Erythroblast (primary cell): ENCODE measurements around the gene PHF20.
"Not testable (repeated sequence)": the region's sequence is repeated elsewhere in the genome, so short reads cannot be mapped to it uniquely, and the experiment has no call there.

Experiments
- DNase-seq, 2 experiments: peaks; one replicate each; lab custom pipeline; 2025; lab: John Stamatoyannopoulos, UW
- GATA1 ChIP-seq: IDR thresholded peaks from 2 replicates; pipeline ENCODE4 v1.6.1; 2011; ENCODE audit warnings: low read depth, mild to moderate bottlenecking, control low read depth, low read length, moderate library complexity
- POLR2A ChIP-seq: IDR thresholded peaks from 2 replicates; pipeline ENCODE4 v1.6.1; 2011; ENCODE audit warnings: mild to moderate bottlenecking, low read length

PHF20 gene

DNA sequence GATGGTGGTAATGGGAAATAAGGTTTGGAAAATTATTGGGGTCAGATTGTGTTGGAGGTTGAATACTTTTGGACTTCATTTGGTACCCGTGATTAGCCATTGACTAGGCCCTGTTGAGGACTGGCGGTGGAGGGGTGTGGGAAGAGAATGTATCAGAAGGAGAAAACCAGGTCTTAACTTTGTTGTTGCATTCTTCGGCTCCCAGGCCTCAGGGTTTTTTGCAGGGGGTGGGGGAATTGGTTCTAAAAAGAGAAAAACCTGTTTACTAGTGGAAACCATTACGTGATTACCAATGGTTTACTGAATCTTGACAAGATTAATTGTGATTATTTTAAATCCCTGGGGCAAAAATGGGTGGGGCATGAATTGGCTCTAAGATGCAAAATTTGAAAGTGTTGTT lies 85.1 kb downstream of the PHF20 start:
- TF ChIP-seq POLR2A, result no peak
- TF ChIP-seq GATA1, result no peak
- DNase-seq, result no peak

DNA sequence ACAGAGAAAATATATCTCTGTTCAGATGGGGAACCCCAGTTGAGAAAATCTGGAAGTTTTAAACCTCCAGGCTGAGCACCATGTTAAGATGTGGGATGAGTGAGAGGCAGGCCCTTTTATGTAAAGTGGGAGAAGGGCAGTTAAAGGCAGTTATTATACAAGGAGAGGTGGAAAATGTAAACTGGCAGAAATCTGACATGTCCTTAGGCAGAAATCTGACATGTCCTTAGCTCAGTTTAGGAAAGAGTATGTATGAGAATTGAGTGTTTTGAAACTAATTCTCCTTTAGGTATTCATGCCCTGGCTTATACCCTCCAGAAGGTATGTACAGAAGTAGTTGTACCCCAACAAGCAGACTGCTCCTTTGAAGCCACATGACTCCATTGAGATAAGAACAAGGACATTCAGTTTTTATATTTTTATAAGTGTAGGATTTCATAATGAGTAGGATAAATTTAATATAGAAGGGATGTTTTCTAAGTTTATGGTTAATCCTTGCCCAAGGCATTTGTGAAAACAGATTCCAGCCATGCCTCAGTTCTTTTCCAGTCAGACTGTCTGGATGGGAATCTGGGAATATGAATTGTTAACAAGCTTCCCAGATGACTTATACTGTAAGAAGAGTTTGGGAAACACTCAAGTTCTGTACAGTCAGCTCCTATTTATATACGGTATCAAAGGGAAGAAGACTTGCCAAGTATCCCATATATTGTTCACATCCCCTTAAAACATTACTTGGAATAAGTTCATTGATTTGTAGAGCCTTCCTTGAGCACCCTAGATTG lies 94.8 kb downstream of the PHF20 start:
- no peak for DNase-seq
- TF ChIP-seq POLR2A (no peak), GATA1 (no peak)

DNA sequence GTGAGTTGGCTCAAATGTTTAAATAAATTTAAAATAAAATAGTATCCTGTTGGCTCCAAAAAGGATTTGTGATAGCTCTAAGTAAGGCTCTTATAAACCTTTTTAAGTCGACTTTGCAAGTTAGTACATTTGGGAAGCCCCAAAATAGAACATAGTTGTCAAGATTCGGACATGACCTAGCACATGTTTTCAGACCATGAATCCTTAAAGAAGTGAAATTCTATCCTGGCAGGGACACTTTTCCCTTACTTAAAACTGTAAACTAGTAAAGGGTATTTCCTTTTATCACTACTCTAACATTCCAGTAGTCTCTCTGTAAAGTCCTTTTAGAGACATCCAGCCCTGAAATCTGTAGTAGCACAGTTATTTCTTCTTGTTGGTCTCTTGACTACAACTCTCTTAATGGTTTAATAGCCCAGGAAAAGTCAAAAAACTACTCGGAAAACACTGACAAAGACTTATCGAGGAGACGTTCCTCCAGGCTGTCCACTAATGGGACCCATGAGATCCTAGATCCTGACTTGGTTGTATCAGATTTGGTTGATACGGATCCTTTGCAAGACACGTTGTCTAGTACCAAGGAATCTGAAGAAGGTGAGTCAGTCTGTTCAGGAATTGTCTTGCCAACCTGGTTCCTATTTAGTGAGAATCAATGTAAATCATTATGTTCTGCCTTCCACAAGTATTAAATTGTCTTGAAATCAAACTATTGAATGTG lies 98.9 kb downstream of the PHF20 start:
- TF ChIP-seq POLR2A (no peak), GATA1 (no peak)
- no peak for DNase-seq

DNA sequence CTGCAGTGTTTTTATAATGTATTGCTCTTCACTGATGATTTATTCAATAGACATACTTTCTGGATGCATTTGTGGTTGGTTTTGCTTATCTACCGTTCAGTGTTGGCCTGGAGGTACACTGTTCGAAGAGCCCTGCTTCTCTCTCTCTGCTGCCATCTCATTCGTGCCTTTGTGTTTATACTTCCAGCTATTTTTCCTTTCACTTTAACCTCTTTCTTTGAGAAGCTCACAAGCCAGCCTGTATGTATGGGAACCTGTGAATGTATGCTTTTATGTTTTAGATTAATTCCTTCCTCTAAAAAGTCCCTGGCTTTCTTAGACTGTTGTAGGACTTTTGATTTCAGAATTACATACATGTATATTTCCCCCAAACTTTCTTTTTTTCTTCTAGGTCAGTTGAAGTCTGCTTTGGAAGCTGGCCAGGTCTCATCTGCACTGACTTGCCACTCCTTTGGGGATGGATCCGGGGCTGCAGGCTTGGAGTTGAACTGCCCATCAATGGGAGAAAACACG lies 99.5 kb downstream of the PHF20 start:
- no peak for TF ChIP-seq GATA1
- TF ChIP-seq POLR2A, result no peak
- peak; percentile 19 for DNase-seq

DNA sequence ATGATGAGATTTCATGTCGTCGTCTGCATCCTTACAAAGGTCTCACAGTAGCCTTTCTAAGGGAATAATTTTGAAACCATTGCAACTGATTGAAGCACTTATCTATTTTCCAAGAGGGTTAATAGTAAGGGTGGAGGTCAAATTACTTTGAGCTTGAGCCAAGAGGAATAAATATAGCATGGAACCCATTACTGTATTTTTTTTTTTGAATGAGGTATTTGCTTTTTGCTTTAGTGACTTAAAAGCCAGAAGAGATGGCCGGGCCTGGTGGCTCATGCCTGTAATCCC lies 104.2 kb downstream of the PHF20 start:
- DNase-seq, result no peak
- no peak for TF ChIP-seq GATA1
- TF ChIP-seq POLR2A, result no peak

DNA sequence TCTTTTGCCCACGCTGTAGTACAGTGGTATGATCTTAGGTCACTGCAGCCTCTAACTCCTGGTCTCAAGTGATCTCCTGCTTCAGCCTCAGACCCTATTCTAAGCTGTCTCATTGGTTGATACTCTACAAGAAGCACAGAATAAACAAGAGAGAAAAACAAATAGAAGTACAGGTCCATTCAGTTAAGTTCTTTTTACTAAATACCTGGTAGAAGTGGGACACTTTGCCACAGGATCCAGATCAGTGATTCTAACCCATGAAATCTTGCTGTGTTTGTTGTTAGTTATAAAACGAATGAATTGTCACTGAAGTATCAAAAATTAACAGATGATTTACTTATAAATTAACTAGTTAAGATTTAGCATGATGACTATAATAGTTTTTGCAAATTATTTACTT lies 105.8 kb downstream of the PHF20 start:
- no peak for DNase-seq
- no peak for TF ChIP-seq POLR2A
- no peak for TF ChIP-seq GATA1

DNA sequence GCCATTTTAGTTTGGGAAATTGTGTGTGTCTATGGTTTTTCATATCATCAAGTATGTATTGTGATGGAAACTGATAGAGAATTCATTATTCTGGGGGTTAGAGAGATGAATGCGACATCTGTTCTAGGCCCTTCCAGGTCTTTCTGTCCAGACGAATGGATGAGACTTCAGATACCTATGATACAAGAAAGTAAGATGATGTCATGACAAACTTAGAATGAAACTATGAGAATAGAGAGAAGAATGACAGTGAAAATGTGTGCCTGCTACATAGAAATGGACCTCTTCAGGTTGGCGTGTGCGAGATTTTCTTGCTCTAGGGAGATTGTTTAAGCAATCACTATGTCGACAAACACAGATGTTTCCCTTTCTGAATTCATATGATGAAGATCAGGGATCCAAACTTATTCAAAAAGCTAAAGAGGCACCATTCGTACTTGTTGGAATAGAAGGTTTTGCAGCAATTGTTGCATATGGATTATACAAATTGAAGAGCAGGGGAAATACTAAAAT lies 106.4 kb downstream of the PHF20 start:
- TF ChIP-seq POLR2A (no peak), GATA1 (no peak)
- no peak for DNase-seq

DNA sequence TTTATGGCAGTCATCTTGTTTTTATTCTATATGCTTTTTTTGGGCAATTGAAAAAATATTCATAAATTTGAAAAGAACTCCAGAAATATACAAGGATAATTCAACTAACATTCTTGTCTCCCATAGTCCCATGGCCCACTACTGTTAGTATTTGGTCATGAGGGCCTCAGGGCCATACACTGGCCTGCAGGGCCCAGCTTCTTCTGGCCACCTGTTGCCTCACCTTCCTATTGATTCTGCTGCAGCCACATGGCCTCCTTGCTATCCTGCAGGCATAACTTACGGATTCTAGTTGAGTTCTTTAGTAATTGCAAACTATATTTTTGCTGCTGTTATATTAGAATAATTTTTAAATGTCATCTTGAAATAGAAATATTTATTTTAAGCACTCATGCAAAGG lies 109.9 kb downstream of the PHF20 start:
- no peak for DNase-seq
- no peak for TF ChIP-seq POLR2A

DNA sequence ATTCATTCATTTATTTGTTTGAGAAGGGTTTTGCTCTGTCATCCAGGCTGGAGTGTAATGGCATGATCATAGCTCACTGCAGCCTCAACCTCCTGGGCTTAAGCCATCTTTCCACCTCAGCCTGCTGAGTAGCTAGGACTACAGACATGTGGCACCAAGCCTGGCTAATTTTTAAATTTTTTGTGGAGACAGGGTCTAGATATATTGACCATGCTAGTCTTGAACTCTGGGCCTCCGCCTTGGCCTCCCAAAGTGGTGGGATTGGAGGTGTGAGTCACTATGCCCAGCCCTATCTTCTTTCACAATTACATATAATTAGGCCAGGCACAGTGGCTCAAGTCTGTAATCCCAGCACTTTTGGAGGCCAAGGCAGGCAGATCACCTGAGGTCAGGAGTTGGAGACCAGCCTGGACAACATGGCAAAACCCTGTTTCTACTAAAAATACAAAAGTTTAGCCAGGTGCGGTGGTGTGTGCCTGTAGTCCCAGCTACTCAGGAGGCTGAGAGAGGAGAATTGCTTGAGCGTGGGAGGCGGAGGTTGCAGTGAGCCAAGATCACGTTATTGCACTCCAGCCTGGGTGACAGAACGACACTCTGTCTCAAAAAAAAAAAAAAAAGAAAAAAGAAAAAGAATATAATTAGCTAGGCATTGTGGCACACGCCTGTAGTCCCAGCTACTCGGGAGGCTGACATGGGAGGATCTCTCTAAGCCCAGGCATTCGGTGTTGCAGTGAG lies 110.8 kb downstream of the PHF20 start:
- DNase-seq, result not testable (repeated sequence)

DNA sequence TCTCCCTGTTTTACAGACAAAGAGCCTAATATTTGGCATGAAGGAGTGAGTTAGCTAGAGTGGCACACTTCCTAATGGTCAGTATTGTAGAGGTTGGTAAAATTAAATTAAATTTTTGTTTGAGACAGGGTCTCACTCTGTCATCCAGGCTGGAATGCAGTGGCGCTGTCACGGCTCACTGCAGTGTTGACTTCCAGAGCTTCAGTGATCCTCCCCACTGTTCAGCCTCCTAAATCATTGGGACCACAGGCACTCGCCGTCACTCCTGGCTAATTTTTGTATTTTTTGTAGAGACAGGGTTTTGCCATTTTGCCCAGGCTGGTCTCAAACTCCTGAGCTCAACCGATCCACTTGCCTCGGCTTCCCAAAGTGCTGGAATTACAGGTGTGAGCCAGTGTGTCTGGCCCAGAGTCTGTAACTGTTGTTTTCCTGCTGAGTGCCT lies 111.5 kb downstream of the PHF20 start:
- no peak for TF ChIP-seq GATA1
- TF ChIP-seq POLR2A, result no peak
- DNase-seq, result no peak

DNA sequence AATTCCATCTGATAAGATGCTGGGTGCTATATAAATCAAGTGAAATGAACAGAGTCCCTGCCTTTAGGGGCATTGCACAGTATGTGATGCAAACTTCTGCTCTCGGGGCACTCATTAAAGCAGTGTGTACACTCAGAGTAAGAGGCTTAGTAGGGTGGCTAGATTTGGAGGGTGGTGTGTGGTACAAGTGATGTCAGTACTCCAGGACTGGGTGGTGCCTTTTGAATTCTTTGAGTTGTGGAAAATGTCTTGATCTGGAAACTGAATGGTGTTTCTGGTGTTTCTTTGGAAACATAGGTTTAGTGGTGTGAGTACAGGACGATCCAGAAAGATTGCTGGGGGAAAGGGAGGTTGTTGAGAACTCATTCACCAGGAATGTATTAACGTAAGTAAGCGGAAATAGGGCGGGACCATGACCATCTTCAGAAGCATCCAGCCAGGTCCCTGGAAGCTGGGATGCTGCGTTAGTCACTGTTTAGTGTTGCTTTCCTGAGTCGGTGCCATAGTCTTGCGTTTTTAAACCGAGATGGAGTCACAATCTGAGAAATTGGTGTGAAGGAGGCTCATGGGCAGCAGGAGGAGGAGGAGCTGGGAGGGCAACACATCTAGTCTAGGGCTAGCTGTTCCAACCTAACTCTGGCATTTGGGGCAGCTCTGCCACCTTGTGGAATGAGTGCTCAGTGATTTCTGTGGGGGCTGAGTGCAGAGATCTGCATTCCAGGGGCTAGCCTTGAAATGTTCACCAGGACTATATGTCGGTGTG lies 112.1 kb downstream of the PHF20 start:
- TF ChIP-seq GATA1 (no peak), POLR2A (no peak)
- DNase-seq, result peak; percentile 62 to 73

DNA sequence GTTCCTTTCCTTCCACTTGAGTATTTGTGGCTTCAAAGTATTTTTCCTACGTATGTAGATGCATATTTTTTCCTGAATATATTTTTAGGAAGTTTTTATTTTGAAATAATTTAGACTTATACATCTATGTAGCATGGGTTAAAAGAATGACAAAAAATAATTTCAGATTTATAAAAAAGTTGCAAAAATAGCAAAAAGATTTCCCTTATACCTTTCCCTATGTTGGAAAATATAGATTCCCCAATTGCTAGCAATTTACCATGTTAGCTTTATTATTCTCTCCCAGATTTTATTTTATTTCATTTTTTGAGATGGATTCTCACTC lies 112.7 kb downstream of the PHF20 start:
- no peak for DNase-seq
- TF ChIP-seq POLR2A (no peak), GATA1 (no peak)

DNA sequence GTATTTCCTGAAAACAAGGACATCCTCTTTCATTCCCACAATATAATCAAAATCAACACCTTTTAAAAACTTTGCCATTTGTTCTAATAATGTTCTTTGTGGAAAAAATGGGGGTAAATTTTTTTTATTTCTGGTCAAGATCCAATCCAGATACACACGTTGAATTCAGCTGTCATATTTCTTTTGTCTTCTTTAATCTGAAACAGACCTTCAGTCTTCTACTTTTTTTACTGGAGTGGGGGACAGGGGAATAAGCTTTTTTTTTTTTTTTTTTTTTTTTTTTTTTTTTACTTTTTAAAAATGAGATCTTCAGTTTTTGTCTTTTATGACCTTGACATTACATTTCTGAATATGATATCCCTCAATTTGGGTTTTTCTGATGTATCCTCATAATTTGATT lies 113.4 kb downstream of the PHF20 start:
- no peak for DNase-seq
- TF ChIP-seq GATA1 (no peak), POLR2A (no peak)

DNA sequence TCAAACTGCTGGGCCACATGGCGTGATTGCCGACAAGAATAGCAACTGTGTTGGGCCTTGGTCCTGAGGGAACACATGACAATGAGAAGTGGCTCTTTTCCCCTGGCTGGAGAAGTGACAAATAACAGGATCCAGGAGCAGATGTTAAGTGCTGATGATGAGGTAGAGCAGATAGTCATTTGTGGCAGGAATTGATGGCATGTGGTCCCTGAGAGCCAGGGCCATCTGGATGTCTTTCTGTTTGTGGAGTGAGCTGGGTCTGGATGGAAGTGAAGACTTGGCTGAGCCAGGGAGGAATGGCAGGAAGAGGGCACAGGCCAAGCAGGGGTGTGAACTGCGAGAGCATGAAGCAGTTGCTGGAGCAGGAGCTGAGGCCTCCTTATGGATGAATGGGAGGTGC lies 114.7 kb downstream of the PHF20 start:
- DNase-seq, result peak in 1 of 2 experiments; percentile 8
- TF ChIP-seq POLR2A, result no peak
- TF ChIP-seq GATA1, result no peak
